ENCODE measurements around the gene LRRC72.
A peak's percentile ranks its signal among the peaks of the same experiment; 100 is the strongest.

The LRRC72 gene

DNA sequence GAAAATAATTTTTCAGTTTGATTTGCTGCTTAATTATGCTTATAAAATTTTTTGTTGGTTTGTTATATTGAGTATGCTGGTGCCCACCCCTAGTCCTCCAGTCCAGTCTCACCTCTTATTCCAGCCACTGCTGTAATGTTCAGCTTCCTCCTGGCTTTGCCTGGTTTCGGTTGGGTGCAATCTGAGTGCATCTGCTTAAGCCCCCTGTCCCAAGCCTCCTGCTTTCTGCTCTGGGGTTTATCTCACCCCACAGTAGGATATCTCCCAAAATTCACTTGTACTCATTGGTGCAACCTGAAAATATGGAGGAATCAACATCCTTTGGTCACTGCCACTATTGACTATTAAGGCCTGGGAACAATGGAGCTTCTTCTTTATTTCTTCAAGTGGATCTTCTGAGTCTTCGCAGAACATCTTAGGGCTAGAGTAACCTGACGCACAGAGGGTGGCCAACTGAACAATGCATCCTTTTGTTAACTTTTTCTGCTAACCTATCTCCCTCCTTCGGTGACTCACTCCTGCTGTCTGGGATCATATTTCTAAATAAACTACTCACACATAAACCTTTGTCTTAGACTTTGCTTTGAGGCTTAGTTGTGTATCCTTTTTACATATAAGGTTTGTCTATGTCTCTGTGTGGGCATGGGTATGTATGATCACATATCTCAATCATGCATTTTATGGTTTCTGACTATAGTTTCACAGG, 42.0 kb upstream of the LRRC72 start (continued):
- TF ChIP-seq ZFP3 (CRISPR knock-in tag; IDR thresholded peaks at IDR 0.05) (peak; percentile 74; the same call in 1 of the 2 replicates), ZNF565 (CRISPR knock-in tag; conservative IDR thresholded peaks at IDR 0.05; ENCODE audit: low read depth) (no peak), TOX (CRISPR knock-in tag; IDR thresholded peaks at IDR 0.05; ENCODE audit: borderline replicate concordance) (no peak)
- TF ChIP-seq, protein P1, sequence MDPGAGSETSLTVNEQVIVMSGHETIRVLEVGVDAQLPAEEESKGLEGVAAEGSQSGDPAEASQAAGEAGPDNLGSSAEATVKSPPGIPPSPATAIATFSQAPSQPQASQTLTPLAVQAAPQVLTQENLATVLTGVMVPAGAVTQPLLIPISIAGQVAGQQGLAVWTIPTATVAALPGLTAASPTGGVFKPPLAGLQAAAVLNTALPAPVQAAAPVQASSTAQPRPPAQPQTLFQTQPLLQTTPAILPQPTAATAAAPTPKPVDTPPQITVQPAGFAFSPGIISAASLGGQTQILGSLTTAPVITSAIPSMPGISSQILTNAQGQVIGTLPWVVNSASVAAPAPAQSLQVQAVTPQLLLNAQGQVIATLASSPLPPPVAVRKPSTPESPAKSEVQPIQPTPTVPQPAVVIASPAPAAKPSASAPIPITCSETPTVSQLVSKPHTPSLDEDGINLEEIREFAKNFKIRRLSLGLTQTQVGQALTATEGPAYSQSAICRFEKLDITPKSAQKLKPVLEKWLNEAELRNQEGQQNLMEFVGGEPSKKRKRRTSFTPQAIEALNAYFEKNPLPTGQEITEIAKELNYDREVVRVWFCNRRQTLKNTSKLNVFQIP (CRISPR knock-in tag; IDR thresholded peaks at IDR 0.05; ENCODE audit: borderline replicate concordance, low read depth) = no peak

DNA sequence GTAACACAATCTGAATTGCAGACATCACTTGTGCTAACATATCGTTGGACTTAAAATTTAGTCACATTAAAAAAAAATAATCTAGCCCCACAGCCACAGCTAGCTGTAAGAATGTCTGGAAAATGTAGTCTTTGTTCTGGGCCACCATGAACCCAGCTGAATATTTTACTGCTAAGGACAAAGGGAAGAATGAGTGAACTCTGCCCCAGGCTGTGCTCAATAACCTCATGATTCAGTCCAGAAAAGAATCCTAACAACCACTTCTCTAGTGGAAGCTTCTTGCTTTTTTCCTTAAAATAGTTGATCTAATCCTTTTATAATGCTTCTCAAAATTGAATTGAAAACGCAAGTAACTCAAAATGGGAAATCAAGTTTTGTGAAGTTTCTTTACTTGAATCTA, 35.5 kb upstream of the LRRC72 start:
- TF ChIP-seq OSR1 (CRISPR knock-in tag; IDR thresholded peaks at IDR 0.05) (no peak), ZNF8 (CRISPR knock-in tag; IDR thresholded peaks at IDR 0.05) (no peak), ZNF70 (CRISPR knock-in tag; IDR thresholded peaks at IDR 0.05) (no peak), ESRRG (CRISPR knock-in tag; IDR thresholded peaks at IDR 0.05) (no peak), GLIS3 (CRISPR knock-in tag; IDR thresholded peaks at IDR 0.05) (no peak), SNAI2 (CRISPR knock-in tag; IDR thresholded peaks at IDR 0.05) (no peak), ZFP3 (CRISPR knock-in tag; IDR thresholded peaks at IDR 0.05) (no peak), BACH2 (CRISPR knock-in tag; IDR thresholded peaks at IDR 0.05; ENCODE audit: borderline replicate concordance) (no peak), ZNF565 (CRISPR knock-in tag; conservative IDR thresholded peaks at IDR 0.05; ENCODE audit: low read depth) (no peak), ARNTL (CRISPR knock-in tag; IDR thresholded peaks at IDR 0.05; ENCODE audit: borderline replicate concordance, low read depth) (no peak)
- TF ChIP-seq, protein P2, sequence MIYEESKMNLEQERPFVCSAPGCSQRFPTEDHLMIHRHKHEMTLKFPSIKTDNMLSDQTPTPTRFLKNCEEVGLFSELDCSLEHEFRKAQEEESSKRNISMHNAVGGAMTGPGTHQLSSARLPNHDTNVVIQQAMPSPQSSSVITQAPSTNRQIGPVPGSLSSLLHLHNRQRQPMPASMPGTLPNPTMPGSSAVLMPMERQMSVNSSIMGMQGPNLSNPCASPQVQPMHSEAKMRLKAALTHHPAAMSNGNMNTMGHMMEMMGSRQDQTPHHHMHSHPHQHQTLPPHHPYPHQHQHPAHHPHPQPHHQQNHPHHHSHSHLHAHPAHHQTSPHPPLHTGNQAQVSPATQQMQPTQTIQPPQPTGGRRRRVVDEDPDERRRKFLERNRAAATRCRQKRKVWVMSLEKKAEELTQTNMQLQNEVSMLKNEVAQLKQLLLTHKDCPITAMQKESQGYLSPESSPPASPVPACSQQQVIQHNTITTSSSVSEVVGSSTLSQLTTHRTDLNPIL (CRISPR knock-in tag; IDR thresholded peaks at IDR 0.05; ENCODE audit: low read depth) = no peak
- TF ChIP-seq, protein P3, sequence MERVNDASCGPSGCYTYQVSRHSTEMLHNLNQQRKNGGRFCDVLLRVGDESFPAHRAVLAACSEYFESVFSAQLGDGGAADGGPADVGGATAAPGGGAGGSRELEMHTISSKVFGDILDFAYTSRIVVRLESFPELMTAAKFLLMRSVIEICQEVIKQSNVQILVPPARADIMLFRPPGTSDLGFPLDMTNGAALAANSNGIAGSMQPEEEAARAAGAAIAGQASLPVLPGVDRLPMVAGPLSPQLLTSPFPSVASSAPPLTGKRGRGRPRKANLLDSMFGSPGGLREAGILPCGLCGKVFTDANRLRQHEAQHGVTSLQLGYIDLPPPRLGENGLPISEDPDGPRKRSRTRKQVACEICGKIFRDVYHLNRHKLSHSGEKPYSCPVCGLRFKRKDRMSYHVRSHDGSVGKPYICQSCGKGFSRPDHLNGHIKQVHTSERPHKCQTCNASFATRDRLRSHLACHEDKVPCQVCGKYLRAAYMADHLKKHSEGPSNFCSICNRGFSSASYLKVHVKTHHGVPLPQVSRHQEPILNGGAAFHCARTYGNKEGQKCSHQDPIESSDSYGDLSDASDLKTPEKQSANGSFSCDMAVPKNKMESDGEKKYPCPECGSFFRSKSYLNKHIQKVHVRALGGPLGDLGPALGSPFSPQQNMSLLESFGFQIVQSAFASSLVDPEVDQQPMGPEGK (CRISPR knock-in tag; IDR thresholded peaks at IDR 0.05; ENCODE audit: borderline replicate concordance) = no peak
- no peak for ATAC-seq

DNA sequence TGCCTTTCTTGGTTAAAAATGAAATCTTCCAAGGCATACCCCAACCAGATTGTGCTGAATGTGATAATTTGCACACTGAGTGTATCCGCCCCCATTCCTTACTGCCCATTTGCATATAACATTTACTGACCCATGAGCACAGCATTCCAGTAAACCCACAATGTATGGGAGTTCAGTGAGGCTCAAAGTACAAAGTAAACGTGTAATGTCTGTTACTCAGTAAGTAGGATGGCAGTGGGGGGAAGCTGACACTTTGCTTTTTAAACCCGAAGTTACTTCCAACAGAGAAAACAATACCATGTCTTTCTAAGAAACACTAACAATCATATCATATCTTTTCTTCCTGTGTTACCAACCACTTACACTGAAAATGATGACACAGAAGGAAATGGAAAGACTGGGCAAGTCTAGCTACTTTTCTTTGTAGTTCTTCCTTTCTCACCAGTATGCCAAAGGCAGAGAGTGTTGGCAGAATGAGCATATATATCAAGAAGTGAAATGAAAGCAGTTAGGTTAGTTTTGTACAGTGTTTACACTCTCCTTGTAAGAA, 34.0 kb upstream of the LRRC72 start:
- ATAC-seq = no peak; the same call in 2 of the 3 replicates
- no peak for TF ChIP-seq ESRRG (CRISPR knock-in tag; IDR thresholded peaks at IDR 0.05)
- TF ChIP-seq, protein P4, sequence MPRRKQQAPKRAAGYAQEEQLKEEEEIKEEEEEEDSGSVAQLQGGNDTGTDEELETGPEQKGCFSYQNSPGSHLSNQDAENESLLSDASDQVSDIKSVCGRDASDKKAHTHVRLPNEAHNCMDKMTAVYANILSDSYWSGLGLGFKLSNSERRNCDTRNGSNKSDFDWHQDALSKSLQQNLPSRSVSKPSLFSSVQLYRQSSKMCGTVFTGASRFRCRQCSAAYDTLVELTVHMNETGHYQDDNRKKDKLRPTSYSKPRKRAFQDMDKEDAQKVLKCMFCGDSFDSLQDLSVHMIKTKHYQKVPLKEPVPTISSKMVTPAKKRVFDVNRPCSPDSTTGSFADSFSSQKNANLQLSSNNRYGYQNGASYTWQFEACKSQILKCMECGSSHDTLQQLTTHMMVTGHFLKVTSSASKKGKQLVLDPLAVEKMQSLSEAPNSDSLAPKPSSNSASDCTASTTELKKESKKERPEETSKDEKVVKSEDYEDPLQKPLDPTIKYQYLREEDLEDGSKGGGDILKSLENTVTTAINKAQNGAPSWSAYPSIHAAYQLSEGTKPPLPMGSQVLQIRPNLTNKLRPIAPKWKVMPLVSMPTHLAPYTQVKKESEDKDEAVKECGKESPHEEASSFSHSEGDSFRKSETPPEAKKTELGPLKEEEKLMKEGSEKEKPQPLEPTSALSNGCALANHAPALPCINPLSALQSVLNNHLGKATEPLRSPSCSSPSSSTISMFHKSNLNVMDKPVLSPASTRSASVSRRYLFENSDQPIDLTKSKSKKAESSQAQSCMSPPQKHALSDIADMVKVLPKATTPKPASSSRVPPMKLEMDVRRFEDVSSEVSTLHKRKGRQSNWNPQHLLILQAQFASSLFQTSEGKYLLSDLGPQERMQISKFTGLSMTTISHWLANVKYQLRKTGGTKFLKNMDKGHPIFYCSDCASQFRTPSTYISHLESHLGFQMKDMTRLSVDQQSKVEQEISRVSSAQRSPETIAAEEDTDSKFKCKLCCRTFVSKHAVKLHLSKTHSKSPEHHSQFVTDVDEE (CRISPR knock-in tag; IDR thresholded peaks at IDR 0.05) = no peak
- no peak for TF ChIP-seq ZC3H10 (CRISPR knock-in tag; IDR thresholded peaks at IDR 0.05)
- TF ChIP-seq SNAI2 (CRISPR knock-in tag; IDR thresholded peaks at IDR 0.05) = no peak
- TF ChIP-seq ZNF70 (CRISPR knock-in tag; IDR thresholded peaks at IDR 0.05) = no peak
- no peak for TF ChIP-seq ZFP3 (CRISPR knock-in tag; IDR thresholded peaks at IDR 0.05)
- TF ChIP-seq, protein P5, sequence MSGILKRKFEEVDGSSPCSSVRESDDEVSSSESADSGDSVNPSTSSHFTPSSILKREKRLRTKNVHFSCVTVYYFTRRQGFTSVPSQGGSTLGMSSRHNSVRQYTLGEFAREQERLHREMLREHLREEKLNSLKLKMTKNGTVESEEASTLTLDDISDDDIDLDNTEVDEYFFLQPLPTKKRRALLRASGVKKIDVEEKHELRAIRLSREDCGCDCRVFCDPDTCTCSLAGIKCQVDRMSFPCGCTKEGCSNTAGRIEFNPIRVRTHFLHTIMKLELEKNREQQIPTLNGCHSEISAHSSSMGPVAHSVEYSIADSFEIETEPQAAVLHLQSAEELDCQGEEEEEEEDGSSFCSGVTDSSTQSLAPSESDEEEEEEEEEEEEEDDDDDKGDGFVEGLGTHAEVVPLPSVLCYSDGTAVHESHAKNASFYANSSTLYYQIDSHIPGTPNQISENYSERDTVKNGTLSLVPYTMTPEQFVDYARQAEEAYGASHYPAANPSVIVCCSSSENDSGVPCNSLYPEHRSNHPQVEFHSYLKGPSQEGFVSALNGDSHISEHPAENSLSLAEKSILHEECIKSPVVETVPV (CRISPR knock-in tag; IDR thresholded peaks at IDR 0.05) = no peak
- no peak for TF ChIP-seq TOX (CRISPR knock-in tag; IDR thresholded peaks at IDR 0.05; ENCODE audit: borderline replicate concordance)
- TF ChIP-seq ZNF8 (CRISPR knock-in tag; IDR thresholded peaks at IDR 0.05) = no peak
- TF ChIP-seq CSDC2 (CRISPR knock-in tag; IDR thresholded peaks at IDR 0.05) = no peak
